Frontal cortex (tissue), 4 donors: Measurements from ENCODE around the gene ZP1. TPM values are rescaled to one million over a fixed set of nuclear protein-coding genes. Genes with fewer than 3 reads are reported as not detected.
"Not testable (repeated sequence)": the region's sequence is repeated elsewhere in the genome, so short reads cannot be mapped to it uniquely, and the experiment has no call there.

Source experiments
- DNase-seq, 2 donors: peaks; one replicate each; pipeline ENCODE4 v3.0.0; 2012; ENCODE audit warnings: low spot score in 2 of 2
- FAIRE-seq: peaks from 2 replicates; lab custom pipeline; 2012; peaks lifted over from hg19 to GRCh38; lab: Jason Lieb, UNC
- total RNA-seq: library from RNA; depleted of rRNA; stranded (reverse); fragments of >200 nt; gene quantifications from one replicate; pipeline ENCODE4 v1.2.3, GENCODE V29; 2014
- donor health status: control.
- donor health status: control.
- donor health status: control.

Gene ZP1, protein sequence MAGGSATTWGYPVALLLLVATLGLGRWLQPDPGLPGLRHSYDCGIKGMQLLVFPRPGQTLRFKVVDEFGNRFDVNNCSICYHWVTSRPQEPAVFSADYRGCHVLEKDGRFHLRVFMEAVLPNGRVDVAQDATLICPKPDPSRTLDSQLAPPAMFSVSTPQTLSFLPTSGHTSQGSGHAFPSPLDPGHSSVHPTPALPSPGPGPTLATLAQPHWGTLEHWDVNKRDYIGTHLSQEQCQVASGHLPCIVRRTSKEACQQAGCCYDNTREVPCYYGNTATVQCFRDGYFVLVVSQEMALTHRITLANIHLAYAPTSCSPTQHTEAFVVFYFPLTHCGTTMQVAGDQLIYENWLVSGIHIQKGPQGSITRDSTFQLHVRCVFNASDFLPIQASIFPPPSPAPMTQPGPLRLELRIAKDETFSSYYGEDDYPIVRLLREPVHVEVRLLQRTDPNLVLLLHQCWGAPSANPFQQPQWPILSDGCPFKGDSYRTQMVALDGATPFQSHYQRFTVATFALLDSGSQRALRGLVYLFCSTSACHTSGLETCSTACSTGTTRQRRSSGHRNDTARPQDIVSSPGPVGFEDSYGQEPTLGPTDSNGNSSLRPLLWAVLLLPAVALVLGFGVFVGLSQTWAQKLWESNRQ
- total RNA-seq: not detected

DNA sequence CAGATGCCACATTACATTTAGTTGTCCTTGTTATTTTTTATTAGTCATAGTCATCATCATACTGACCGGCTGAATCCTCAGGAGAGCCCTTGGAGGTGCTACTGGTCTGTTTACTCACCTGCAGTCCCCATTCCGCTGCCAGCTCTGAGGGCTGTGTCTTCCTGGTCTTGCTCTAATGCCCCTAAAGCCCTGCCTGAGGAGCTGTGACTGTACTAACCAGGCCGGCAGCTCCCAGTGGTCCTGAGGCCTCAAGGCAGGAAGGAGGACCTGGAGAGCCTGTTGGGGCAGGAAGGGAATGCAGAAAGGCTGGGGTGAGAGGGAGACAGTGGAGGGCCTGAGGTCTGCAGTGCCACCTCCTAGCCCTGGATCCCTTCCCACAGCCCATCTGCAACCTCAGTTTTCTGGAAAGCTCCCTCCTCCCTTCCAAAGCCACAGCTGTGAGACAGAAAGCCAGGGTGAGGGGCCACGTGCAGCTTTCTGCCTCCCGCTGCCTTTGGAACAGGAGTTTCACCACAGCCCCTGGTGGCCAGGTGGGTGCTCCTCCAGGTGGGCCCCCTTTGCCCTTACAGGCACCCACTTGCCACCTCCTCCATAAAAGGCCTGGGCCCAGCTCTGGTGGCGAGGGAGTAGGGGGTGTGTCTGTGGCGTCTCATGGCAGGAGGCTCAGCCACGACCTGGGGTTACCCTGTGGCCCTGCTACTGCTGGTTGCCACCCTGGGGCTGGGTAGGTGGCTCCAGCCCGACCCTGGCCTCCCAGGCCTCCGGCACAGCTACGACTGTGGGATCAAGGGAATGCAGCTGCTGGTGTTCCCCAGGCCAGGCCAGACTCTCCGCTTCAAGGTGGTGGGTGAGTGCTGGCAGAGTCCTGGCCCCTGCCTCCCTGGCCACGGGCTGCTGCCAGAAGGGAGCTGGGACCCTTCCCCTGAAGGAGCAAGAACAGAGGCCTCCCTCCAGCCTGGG is at the start of gene ZP1:
TSS of gene ZP1 (plus strand) at position 632 of the 960 bp plus-strand sequence. CDS start at position 652, 20 bp downstream.
- FAIRE-seq: no peak
- no peak for DNase-seq

DNA sequence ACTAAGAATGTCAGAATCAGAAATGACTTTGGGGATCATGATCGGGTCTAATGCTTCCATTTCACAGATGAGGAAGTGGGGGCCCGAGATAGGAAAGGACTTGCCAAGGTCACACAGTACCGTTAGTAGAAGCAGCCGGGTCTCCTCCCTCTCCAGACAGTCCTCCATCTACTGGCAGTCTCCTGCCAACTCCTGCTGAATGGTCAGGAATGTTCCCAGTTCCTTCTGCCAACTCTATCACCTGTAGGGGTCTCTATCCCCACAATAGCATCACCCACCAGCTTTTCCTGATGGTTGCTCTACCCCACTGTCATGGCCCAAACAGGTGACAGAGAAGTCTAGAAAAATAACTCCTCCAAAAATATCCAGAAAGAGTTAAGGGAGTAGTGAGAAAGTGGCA is 49.3 kb upstream of the ZP1 start:
- no peak for DNase-seq
- FAIRE-seq: no peak

DNA sequence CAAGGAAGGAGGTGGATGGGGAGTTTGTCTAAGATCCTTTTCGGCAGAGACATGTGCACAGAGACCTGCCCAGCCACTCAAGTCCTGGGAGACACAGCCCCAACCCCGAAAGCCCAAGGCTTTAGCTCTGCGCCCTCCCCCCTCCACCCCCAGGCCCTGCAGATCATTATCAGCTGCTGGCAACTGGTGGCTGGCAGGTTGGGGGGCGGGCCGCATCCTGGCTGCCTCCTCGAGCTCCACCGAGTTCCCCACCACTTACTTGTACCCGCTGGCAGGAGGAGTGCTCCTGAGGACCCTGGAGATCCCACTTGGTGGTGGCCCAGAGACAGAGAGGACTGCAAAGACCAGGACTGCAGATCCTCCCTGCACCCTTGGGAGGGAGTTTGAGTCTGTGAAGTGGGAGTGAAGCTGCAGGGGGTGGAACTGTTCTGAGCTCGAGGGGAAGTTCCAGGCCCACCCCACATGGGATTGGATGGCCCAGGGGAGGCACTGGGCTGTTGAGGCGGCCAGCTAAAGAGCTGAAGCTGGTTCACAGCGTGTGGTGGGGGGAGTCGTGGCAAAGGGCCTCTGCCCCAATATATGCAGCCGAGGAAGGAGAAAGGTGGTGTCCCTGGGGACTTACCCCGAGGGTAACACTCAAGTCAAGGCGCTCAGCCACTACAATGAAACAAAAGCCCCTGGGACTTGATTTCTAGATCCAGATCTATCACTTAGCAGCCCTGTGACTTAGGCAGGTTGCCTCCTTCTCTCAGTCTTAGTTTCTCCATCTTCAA is 45.3 kb upstream of the ZP1 start:
- FAIRE-seq (no peak), DNase-seq (no peak)

DNA sequence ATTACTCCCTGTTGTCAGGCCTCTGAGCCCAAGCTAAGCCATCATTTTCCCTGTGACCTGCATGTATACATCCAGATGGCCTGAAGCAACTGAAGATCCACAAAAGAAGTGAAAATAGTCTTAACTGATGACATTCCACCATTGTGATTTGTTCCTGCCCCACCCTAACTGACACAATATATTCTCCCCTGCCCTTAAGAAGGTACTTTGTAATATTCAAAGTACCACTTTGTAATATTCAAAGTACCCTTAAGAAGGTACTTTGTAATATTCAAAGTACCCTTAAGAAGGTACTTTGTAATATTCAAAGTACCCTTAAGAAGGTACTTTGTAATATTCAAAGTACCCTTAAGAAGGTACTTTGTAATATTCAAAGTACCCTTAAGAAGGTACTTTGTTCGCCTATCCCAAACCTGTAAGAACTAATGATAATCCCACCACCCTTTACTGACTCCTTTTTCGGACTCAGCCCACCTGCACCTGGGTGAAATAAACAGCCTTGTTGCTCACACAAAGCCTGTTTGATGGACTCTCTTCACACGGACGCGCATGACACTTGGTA is 43.5 kb upstream of the ZP1 start:
- not testable (repeated sequence) for DNase-seq, FAIRE-seq

DNA sequence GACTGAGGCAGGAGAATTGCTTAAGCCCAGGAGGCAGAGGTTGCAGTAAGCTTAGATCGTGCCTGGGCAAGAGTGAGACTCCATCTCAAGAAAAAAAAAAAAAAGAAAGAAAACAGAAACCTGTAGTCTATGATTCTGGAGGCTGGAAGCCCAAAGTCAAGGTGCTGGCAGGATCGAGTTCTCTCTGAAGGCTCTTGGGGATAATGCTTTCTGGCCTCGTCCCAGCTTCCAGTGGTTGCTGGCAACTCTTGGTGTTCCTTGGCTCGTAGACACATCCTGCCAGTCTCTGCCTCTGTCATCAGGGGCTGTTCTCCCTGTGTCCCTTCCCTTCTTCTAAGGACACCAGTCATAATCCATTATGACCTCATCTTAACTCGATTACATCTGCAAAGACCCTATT is 42.2 kb upstream of the ZP1 start:
- FAIRE-seq (no peak), DNase-seq (no peak)

DNA sequence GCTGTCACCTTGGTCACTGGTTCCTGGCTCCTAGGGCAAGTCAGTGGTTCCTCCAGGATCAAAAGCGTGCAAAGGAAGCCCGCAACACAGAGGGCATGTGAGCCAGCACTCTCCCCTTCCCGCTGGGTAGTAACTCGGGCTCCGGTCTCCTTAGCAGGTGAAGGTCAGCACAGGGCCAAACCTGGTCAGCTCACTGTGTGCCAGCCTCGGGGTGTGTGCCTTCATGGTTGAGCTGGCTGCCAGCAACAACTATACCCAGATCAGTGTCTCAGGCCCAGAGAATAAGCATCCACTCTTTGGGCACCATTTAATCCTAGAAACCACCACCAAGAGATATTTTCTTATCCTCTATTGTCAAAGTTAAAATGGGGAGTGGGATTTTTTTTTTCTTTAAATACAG is 41.6 kb upstream of the ZP1 start:
- FAIRE-seq (no peak), DNase-seq (no peak)

DNA sequence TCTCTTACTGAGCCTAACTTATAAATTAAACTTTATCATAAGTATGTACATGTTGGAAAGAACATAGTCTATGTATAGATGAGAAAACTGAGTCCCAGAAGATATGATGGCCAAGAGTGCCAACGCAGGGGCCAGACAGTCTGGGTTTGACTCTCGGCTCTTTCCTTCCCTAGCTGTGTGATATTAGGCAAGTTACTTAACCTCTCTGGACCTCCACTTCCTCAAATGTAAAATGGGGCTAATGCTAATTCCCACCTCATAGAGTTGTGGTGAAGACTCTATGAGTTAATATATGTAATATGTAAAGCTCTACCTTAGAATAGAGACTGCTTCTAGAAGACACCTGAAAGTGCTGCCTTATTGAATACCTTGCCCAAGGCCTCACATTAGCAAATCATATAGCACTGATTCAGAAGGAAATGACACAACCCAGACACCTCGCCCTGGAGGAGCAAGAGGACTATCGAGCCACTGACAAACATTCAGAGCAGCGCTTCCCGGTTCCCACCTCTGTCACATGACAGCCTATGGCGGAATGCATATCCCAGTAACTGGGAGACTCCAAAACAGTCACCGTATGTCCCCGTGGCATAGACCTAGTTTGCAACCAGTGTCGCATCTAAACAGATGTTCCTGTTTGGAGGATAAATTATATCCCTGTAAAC is 36.7 kb upstream of the ZP1 start:
- DNase-seq (no peak), FAIRE-seq (no peak)

DNA sequence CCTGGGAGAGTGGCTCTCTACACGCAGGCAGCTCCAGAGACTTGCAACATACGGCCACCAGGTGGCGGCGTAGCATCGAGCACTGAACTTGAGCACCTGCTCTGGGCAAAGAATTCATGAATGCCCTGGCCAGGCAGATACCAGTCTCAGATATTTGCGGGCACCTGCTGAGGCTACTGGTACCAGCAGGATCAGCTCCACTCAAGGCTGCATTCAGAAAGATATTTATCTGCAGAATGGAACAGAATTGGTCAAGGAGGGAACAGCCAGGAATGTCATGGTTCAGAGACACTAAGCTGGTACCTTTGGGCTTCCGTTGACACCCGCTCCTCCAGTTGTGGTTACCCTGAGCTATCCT is 36.2 kb upstream of the ZP1 start:
- DNase-seq: peak; percentile 67 to 86
- no peak for FAIRE-seq

DNA sequence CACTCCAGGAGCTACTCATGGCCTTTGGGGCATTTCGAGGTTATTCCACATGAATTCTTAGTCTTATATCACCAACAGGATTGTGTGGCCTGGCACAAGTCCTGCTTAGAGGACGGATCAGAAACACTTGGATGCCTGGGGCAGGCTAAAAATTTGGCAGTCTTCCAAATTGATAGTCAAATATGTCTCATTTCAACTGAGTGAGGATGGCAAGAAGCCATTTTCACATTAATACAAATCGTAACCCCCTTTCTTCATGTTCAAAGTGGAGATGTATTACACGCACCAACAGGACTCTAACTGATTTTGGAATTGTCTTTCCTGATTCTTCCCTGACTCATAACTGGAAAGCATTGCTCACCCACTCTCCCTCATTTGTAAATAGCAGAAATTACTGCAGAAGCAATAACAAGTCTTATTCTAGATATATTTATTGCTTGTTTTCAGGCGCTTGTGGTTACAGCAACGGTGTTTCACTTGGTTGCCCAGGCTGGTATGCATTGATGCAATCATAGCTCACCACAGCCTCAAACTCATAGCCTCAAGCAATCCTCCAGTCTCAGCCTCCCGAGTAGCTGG is 35.8 kb upstream of the ZP1 start:
- DNase-seq: no peak
- no peak for FAIRE-seq

DNA sequence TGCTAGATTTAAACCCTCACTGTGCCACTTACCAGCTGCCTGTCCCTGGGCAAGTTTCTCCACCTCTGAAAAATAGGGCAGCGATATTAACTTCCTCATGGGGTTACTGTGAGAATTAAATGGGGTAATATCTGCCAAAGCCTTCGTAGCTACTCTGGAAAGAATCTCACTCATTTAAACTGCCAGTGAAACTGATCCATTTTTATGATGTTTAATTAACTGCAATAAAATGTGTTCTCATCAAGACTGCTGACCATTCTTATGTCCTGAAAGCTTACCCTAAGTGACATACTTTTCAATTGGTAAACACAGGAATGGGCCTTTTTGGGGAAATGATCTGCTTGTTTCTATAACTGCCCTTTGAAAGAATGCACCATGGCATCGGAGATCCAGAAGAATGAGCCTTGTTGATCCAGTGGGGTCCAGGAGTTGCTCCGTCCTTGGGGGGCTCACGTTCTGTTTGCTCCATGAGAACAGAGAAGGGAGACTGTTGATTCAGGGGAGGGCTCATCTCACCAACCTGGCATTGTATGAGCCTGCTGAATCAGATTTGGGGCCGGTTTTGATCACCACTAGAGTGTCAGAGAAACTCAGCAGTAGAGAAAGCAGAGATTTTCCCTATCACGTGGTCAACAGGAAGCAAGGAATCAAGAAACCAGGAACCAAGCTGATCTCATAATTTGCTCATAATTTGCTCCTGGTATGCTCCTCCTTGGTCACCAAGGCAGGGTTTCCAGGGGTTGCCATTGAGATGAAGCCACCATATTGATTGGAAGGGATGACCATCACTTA is 32.4 kb upstream of the ZP1 start:
- FAIRE-seq: no peak
- DNase-seq: no peak

DNA sequence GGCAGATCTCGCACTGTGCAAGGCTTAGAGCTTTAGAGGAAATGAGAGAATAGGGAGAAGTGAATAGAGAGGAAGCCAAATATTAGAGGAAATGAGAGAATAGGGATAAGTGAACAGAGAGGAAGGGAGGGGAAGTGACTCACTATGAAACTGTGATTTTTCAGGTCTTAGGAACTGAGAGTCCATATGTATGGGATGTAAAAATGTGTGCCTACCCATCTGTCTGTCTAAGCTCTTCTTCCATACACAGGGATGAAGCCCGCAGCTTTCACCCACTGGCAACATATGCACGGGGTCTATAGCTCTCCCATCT is 31.9 kb upstream of the ZP1 start:
- DNase-seq: no peak
- no peak for FAIRE-seq

DNA sequence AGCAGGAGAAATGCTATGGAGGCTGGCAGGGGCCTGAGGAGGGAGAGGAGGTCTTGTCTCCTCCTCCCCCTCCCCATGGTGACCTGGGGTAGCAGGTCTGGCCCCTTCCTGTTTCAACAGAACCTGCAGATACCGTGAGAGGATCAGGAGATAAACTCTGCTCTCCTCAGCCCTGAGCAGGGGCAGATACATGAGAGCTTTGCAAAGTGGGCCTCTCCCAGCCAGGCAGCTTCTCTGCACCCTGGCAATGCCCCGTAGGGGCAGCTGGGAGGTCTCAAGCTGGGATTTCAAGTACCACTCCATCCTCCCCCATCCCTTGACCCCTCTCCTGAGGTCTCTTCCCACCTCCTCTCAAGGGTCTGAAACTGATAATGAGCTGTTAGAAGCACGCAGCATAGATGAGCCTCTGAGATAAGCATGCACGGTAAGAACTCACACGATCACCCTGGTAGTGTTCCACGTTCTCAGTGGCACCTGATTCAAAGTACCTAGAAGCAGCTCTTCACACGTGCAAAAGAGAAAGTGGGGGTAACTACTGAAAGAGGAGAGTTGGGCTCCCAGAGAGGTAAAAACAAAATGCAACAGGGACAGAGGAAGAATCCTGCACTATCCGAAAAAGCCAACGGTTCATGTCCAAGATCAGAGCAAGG is 30.4 kb upstream of the ZP1 start:
- DNase-seq: no peak
- FAIRE-seq: no peak

DNA sequence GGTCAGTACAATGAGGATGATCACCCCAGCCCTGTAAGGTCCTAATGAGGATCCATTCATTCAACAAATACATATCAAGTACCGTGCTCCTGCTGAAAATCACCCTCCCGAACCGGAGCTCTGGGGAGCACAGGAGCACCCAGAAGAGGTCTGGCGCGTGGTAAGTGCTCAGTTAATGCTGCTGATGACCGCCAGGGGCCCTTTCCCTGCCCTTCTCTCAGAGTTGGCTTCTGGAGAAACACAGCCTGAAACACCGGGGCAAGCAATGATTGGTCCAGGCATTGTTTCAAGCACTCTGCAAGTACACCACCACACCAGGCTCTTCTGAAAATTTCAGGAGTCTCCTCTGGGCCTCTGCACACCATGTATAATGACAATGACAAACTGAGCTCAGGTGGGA is 29.2 kb upstream of the ZP1 start:
- DNase-seq: no peak

DNA sequence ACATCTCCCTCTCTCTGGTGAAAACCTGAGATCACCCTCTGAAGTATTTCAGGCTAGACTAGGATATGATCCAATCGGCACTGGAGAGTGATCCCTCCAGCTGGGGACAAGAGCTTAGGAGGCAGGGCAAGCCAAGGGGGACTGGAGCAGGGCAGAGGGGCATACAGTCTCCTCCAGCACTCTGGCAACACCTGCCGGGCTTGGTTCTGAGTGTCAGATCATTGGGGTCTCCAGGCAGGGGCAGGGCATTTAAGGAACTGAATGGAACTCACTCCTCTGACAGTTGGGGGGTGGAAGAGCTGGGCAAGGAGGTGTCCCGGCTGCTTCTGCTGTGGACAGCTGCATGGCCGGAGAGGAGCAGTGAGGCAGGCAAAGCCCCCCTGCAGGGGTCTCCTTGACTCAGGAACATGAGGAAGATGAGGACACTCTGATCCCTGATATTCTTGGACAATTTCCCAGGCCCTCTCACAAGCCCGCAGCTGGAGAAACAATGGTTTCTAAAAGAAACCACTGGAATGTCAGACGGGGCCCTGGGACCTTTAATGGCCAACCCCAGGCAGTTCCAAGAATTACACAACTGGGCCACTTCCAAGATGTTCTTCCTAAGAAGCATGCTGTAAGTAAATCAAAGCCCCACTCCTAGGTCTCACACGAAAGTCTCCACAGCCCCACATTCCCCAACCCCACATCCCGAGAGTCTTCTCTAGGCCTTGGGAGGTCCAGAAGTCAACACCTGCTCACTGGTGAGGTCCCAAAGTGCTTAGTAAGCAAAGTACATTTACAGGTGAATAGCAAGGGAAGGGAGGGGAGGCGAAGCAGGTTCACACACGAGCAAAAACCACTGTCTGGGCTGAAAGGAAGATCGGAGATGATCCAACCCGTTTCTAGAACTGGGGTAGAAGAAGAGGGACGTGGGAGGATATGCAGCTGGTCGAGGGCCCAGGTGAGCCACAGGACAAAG is 26.6 kb upstream of the ZP1 start:
- DNase-seq: no peak

More for the DNA sequence above, 29.2 kb upstream of the ZP1 start:
- no peak for FAIRE-seq

DNA sequence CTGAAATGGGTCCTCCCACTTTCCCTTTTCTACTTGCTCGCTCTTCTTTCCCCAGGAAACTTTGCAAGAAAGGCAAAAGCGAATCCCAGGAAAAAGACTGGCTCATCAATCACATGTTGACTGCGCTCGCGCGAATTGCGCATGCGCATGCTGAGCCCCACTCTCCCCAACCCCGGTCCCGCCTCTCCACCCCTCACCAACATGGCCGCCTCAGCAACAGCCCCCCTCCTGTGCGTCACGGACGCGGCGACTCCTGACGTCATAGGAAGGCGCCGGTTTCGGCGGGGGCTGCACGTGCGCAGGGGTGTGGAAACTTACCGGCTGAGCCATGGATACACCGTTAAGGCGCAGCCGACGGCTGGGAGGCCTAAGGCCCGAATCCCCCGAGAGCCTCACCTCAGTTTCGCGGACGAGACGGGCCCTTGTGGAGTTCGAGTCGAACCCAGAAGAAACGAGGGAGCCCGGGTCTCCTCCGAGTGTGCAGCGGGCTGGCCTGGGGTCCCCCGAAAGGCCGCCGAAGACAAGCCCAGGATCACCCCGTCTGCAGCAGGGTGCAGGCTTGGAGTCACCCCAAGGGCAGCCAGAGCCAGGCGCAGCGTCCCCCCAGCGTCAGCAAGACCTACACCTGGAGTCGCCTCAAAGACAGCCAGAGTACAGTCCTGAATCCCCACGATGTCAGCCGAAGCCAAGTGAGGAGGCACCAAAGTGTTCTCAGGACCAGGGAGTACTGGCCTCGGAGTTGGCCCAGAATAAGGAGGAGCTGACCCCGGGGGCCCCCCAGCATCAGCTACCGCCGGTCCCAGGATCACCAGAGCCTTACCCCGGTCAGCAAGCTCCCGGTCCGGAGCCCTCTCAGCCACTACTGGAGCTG is 25.3 kb upstream of the ZP1 start, which contains the start of gene CCDC86:
TSS of gene CCDC86 (plus strand) at position 317 of the 871 bp plus-strand sequence. CDS start at position 329, 12 bp downstream.
- DNase-seq: peak; percentile 91 to 98
- FAIRE-seq: no peak

More for the DNA sequence above, 26.6 kb upstream of the ZP1 start:
- no peak for FAIRE-seq
